A673 (cell line): Measurements from ENCODE around the gene CD164L2.

ENCODE experiments used
- CTCF ChIP-seq: fragments of 300-800, 200-600 bp; sonication (generic); conservative IDR thresholded peaks from 2 replicates; pipeline ENCODE4 v1.5.1; 2017; ENCODE audit warnings: low read depth, mild to moderate bottlenecking, antibody characterized with exemption, low read length, moderate library complexity, mixed read lengths
- EZH2 ChIP-seq: fragments of 200-600 bp; sonication (generic); IDR thresholded peaks from 2 replicates; pipeline ENCODE4 v1.6.1; 2017; ENCODE audit warnings: borderline replicate concordance, low read depth, mild to moderate bottlenecking, mixed read lengths, antibody characterized with exemption, low read length; ENCODE audit not compliant: poor library complexity, severe bottlenecking

GRCh38 chr1:27431601-27431940 lies 48.4 kb upstream of the CD164L2 start:
- no peak for TF ChIP-seq CTCF
- no peak for TF ChIP-seq EZH2
